OCI-LY7 (cell line): Measurements from ENCODE around the gene TUBGCP5. TPM values are rescaled to one million over a fixed set of nuclear protein-coding genes. Genes with fewer than 3 reads are reported as not detected.

ENCODE experiments used
- BruUV-seq: library from RNA; stranded (reverse); fragments of 400-500 nt; replicated peaks from 2 replicates; lab custom pipeline; 2021; lab: Mats Ljungman, UMichigan
- CTCF ChIA-PET: fragments of 300-600 bp; sonication (Branson Sonifier 250); formaldehyde crosslinking; loops from one replicate; lab custom pipeline; 2022; ENCODE audit warnings: antibody characterized with exemption; ENCODE audit not compliant: unreplicated experiment; lab: Charles Lee
- POLR2A ChIA-PET: fragments of 300-600 bp; sonication (Branson Sonifier 250); formaldehyde crosslinking; loops from one replicate; lab custom pipeline; 2022; ENCODE audit warnings: antibody characterized with exemption; lab: Charles Lee
- DNase-seq: peaks from one replicate; pipeline ENCODE4 v3.0.0-alpha.2; 2015; ENCODE audit warnings: low spot score
- H2AFZ ChIP-seq: fragments of 200-600 bp; sonication (generic), shearing (Covaris generic); 2 replicates; pipeline ENCODE4 v1.6.1; 2014; ENCODE audit warnings: mild to moderate bottlenecking, antibody characterized with exemption, low read length, moderate library complexity
- H3K27ac ChIP-seq: fragments of 200-600 bp; sonication (generic); 2 replicates; pipeline ENCODE4 v1.5.1; 2014; ENCODE audit warnings: mixed run types, low read depth, mild to moderate bottlenecking, moderate library complexity, low read length, inconsistent platforms; ENCODE audit not compliant: poor library complexity, severe bottlenecking
- H3K36me3 ChIP-seq: fragments of 200-600 bp; sonication (generic); 2 replicates; pipeline ENCODE4 v1.6.1; 2014; ENCODE audit warnings: mild to moderate bottlenecking, antibody characterized with exemption, low read length, moderate library complexity, mixed read lengths; ENCODE audit not compliant: insufficient read depth
- H3K4me1 ChIP-seq: fragments of 200-600 bp; sonication (generic); 2 replicates; pipeline ENCODE4 v1.5.1; 2014; ENCODE audit warnings: mild to moderate bottlenecking, low read length; ENCODE audit not compliant: insufficient read depth, poor library complexity, severe bottlenecking
- H3K4me2 ChIP-seq: fragments of 200-600 bp; sonication (generic); 2 replicates; pipeline ENCODE4 v1.6.1; 2014; ENCODE audit warnings: mild to moderate bottlenecking, low read length
- H3K4me3 ChIP-seq: fragments of 200-600 bp; sonication (generic); 2 replicates; pipeline ENCODE4 v1.5.1; 2014; ENCODE audit warnings: mild to moderate bottlenecking, low read depth, low read length; ENCODE audit not compliant: poor library complexity, severe bottlenecking
- H3K79me2 ChIP-seq: fragments of 200-600 bp; sonication (generic); 2 replicates; pipeline ENCODE4 v1.6.1; 2016; ENCODE audit warnings: low read depth, mild to moderate bottlenecking, low read length, moderate library complexity, mixed read lengths; ENCODE audit not compliant: insufficient read depth
- H3K9me2 ChIP-seq: fragments of 200-600 bp; sonication (generic); 2 replicates; pipeline ENCODE4 v1.6.1; 2016; ENCODE audit warnings: mild to moderate bottlenecking, low read length, mixed read lengths; ENCODE audit not compliant: insufficient read depth
- H3K9me3 ChIP-seq: fragments of 200-600 bp; sonication (generic); 2 replicates; pipeline ENCODE4 v1.6.1; 2014; ENCODE audit warnings: mild to moderate bottlenecking, mixed run types, low read length, mixed read lengths
- H4K20me1 ChIP-seq: fragments of 200-600 bp; sonication (generic); 2 replicates; pipeline ENCODE4 v1.6.1; 2014; ENCODE audit warnings: mild to moderate bottlenecking, antibody characterized with exemption, low read length, moderate library complexity, mixed read lengths; ENCODE audit not compliant: insufficient read depth
- EZH2phosphoT487 ChIP-seq: fragments of 200-600 bp; sonication (generic); IDR thresholded peaks from 2 replicates; pipeline ENCODE4 v1.6.1; 2018; ENCODE audit warnings: low read depth, borderline replicate concordance, mild to moderate bottlenecking, mixed run types, antibody characterized with exemption, low read length, moderate library complexity, mixed read lengths
- intact Hi-C: fragments of 100-400 bp; cut with micrococcal nuclease; formaldehyde crosslinking; loops from one replicate; pipeline ENCODE4 v1.10.0; 2022; ENCODE audit not compliant: unreplicated experiment
- total RNA-seq, 2 experiments: library from RNA; depleted of rRNA in 1 of 2; stranded (reverse); fragments of >200 nt in 1 of 2; shearing (Covaris generic) in 1 of 2; gene quantifications; 2 replicates each; pipeline ENCODE4 v1.2.3, GENCODE V29; 2014 to 2022
- TF ChIP-seq, protein P1 (sequence below): fragments of 200-600 bp; sonication (generic); conservative IDR thresholded peaks from 2 replicates; pipeline ENCODE4 v1.5.1; 2014; ENCODE audit warnings: mild to moderate bottlenecking, antibody characterized with exemption, low read length, moderate library complexity, mixed read lengths

Gene TUBGCP5
- total RNA-seq, 2 experiments from 2014 or later = 30.9 to 36.3 TPM

DNA sequence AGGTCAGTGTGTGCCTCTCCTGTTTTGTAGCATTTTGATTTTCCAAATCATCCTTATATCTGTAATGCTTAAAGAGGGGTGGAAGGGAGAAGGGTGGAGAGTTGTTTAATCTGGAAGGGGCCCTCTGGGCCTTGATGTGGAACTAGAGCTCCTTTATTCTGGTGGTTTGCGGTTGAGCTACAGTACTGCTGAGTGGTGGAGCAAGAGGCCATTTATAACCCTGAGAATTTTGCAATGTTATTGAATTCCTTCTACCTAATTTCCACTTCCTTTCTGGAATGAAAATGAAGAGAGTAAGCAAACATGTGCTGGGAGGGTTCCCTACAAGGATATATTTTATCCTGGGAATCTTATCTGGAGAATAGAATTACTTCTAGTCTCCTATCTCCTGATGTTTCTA, 35.3 kb upstream of the TUBGCP5 start:
- Histone ChIP-seq H3K4me1 (no peaks in the 10 kb centered on the region), H3K27ac (no peak overlapping the region), H3K4me2 (no peak overlapping the region), H3K79me2 (no peaks in the 10 kb centered on the region), H3K9me3 (no peaks in the 10 kb centered on the region), H4K20me1 (no peaks in the 10 kb centered on the region), H2AFZ (no peak overlapping the region), H3K9me2 (no peaks in the 10 kb centered on the region; the same call in 1 of the 2 replicates), H3K4me3 (no peak overlapping the region), H3K36me3 (no peaks in the 10 kb centered on the region)
- intact Hi-C loops = no loop called here
- TF ChIP-seq EZH2phosphoT487 = no peak
- TF ChIP-seq, protein P1, sequence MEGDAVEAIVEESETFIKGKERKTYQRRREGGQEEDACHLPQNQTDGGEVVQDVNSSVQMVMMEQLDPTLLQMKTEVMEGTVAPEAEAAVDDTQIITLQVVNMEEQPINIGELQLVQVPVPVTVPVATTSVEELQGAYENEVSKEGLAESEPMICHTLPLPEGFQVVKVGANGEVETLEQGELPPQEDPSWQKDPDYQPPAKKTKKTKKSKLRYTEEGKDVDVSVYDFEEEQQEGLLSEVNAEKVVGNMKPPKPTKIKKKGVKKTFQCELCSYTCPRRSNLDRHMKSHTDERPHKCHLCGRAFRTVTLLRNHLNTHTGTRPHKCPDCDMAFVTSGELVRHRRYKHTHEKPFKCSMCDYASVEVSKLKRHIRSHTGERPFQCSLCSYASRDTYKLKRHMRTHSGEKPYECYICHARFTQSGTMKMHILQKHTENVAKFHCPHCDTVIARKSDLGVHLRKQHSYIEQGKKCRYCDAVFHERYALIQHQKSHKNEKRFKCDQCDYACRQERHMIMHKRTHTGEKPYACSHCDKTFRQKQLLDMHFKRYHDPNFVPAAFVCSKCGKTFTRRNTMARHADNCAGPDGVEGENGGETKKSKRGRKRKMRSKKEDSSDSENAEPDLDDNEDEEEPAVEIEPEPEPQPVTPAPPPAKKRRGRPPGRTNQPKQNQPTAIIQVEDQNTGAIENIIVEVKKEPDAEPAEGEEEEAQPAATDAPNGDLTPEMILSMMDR = no peak
- DNase-seq = no peak
- ChIA-PET POLR2A (interaction anchor here (1.4 kb wide), 1 partner anchor 9 kb away, joined by 3 read pairs; no protein-coding TSS in a partner anchor), CTCF (no interaction called here)
- BruUV-seq = no TSS peak

DNA sequence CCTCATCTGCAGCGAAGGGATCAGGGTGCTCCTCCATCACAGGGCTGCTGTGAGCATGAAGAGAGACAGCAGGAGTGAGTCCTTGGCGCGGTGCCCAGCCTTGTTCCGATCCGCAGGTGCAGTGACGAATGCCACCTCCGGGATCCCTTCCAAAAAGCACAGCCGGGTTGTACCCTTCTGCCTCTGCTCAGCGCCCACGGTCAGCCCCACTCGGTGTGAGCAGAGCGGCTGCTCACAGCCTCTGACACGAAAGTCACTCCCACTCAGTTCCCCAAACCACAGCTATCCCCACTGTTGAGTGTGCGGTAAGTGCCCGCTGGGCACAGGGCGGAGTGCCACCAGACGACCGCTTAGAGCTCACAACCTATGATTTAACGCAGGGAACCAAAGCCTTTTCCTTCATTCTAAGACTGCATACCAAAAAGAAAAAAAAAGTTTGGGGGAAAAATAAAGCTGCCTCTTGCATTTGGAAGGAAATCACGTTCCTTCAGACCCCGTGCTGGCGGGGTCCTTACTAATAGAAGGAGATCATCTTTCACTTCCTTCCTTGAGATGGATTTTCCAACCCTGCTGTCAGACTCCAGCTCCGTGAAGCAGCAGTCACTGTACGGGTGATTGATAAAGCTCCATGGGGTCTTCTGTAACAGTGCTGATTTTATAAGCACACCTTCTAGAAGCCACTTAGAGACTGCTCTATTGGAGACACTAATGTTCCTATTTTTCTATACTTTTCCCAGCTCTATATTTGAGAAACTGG, 34.7 kb upstream of the TUBGCP5 start:
- H3K4me3 ChIP-seq = no peak overlapping the region
- H2AFZ ChIP-seq = no peak overlapping the region
- BruUV-seq = no TSS peak
- intact Hi-C loops = no loop called here
- H3K4me1 ChIP-seq = no peaks in the 10 kb centered on the region
- no peaks in the 10 kb centered on the region for H3K9me3 ChIP-seq
- H3K27ac ChIP-seq = no peak overlapping the region
- CTCF ChIA-PET = no interaction called here
- no peaks in the 10 kb centered on the region for H3K36me3 ChIP-seq
- H3K79me2 ChIP-seq = no peaks in the 10 kb centered on the region
- TF ChIP-seq, protein P1 = no peak
- TF ChIP-seq EZH2phosphoT487 = no peak
- DNase-seq = no peak
- H3K4me2 ChIP-seq = no peak overlapping the region
- H3K9me2 ChIP-seq = no peaks in the 10 kb centered on the region; the same call in 1 of the 2 replicates
- no peaks in the 10 kb centered on the region for H4K20me1 ChIP-seq
- POLR2A ChIA-PET = interaction anchor here (1.4 kb wide), 1 partner anchor 10 kb away, joined by 3 read pairs; no protein-coding TSS in a partner anchor

DNA sequence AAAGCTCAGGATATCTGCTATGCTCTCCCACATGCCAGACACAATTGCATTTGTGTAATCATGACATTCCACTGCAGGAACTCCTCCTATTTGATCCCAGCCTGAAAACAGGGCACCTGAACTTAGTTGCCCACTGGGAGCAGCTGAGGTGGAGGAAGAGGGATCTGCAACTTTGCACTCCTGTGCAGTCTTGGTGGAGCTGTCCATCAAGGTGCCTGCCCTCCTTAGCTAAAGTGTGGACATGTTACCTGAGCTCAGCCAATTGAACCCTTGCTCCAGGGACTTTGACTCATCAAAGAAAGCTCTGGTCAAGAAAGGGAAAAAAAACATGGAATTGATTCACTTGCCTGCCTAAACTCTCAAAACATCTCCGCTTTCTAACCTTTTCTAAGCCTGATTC, 33.3 kb upstream of the TUBGCP5 start:
- no peaks in the 10 kb centered on the region for H3K36me3 ChIP-seq
- BruUV-seq = no TSS peak
- H3K4me2 ChIP-seq = no peak overlapping the region
- H3K9me2 ChIP-seq = no peaks in the 10 kb centered on the region
- H3K79me2 ChIP-seq = no peaks in the 10 kb centered on the region
- no peaks in the 10 kb centered on the region for H3K9me3 ChIP-seq
- TF ChIP-seq, protein P1 = no peak
- no peak for TF ChIP-seq EZH2phosphoT487
- no peak overlapping the region for H3K4me3 ChIP-seq
- H4K20me1 ChIP-seq = no peaks in the 10 kb centered on the region
- no peaks in the 10 kb centered on the region for H3K4me1 ChIP-seq
- H2AFZ ChIP-seq = no peak overlapping the region
- intact Hi-C loops = no loop called here
- ChIA-PET CTCF (no interaction called here), POLR2A (no interaction called here)
- no peak for DNase-seq
- H3K27ac ChIP-seq = no peak overlapping the region
